ENCODE measurements around the gene CMIP. TPM values are rescaled to one million over a fixed set of nuclear protein-coding genes. Genes with fewer than 3 reads are reported as not detected.
A peak's percentile ranks its signal among the peaks of the same experiment; 100 is the strongest.

Gene CMIP
- total RNA-seq, 4 donors from 2014 or later = 14.5 to 24.6 (median 21.0) TPM

DNA sequence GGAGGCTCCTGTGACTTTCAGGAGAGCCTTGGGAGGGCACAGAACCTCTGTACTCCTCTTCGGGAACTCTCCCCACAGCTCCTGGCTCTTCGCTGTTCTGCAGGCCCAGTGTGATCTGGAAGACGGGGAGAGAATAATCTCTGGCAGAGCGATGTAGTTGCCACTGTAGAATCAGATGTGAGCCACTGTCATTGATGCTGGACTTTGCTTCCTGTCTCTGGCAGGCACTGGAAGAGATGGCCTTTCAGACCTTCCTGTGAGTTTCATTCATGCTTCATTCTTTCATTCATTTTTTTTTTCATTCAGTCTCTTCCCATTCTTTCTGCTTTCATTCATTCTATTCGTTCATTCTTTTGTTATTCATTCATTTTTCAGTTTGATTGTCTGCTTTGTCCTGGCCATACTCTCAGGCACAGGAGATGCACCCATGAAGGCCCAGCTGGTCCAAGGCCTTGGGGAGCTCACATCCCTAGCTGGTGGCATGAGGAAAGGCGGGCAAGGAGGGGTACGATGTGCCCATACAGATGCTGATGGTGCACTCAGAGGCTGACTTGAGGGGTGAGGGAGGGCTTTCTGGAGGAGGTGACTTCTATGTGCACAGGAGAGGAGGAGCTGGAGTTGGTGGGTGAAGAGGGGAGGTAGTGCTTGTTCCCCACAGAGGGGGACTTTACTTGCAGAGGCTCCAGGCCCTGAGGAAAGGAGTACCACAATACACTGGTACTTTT lies 44.2 kb downstream of the CMIP start:
- Histone ChIP-seq H3K36me3 (no peaks in the 10 kb centered on the region), H3K4me1 (peaks cover 19 to 77% (median 63%) of the 10 kb centered on the region in 4 donors), H3K27ac (replicated peaks in 1 of 4) (no peak overlapping the region), H3K27me3 (no peaks in the 10 kb centered on the region), H3K4me3 (no peak overlapping the region), H3K9me3 (no peaks in the 10 kb centered on the region)
- no peak for DNase-seq (ENCODE audit: extremely low spot score)
- TF ChIP-seq POLR2AphosphoS5 (IDR thresholded peaks at IDR 0.05) = no peak
- no peak for TF ChIP-seq EP300 (IDR thresholded peaks at IDR 0.05)
- no peak for TF ChIP-seq POLR2A (IDR thresholded peaks at IDR 0.05; ENCODE audit: low read depth)
- TF ChIP-seq, protein P1, sequence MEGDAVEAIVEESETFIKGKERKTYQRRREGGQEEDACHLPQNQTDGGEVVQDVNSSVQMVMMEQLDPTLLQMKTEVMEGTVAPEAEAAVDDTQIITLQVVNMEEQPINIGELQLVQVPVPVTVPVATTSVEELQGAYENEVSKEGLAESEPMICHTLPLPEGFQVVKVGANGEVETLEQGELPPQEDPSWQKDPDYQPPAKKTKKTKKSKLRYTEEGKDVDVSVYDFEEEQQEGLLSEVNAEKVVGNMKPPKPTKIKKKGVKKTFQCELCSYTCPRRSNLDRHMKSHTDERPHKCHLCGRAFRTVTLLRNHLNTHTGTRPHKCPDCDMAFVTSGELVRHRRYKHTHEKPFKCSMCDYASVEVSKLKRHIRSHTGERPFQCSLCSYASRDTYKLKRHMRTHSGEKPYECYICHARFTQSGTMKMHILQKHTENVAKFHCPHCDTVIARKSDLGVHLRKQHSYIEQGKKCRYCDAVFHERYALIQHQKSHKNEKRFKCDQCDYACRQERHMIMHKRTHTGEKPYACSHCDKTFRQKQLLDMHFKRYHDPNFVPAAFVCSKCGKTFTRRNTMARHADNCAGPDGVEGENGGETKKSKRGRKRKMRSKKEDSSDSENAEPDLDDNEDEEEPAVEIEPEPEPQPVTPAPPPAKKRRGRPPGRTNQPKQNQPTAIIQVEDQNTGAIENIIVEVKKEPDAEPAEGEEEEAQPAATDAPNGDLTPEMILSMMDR (IDR thresholded peaks at IDR 0.05) = no peak
- WGBS = 89% methylated on average over 7 of the region's 7 CpGs
- intact Hi-C loops (cut with DNase I) = loop anchor here (10.0 kb wide), 1 partner anchor 86 kb away; no protein-coding TSS in a partner anchor

DNA sequence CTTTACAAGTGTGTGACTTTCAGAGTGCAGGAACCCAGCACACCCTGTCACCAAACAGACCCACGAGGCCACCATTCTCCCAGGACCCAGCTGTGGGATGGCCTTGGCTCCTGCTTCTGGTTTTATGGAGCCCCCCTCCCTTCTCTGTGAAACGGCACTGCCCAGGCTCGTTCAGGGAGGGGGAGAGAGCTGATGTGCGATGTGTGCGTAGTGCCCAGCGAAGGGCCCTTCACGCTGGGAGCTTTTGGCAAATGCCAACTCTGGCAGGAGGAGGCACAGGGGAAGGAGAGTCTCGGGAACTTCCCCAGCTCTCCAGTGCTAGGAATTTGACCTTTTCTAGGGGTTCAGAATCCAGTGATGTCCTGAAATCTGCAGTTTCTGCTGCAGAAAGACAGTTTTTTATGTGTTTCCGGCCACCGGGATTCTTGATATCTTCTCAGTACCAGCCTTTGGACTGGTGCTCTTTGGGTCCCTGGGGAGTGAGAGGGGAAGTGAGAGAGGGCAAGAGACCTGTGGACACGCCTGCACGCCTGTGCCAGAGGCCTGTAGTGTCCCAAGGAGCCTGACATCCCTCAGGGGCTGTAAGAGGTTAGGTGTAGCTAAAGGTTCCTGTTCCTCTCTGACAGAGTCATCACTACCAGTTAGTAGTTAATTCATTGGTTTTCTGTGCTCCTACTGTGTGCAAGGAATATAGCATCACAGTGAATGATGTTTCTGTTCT lies 45.1 kb downstream of the CMIP start:
- TF ChIP-seq POLR2A (IDR thresholded peaks at IDR 0.05; ENCODE audit: low read depth) (no peak), EP300 (IDR thresholded peaks at IDR 0.05) (no peak), POLR2AphosphoS5 (IDR thresholded peaks at IDR 0.05) (no peak)
- TF ChIP-seq, protein P1 (IDR thresholded peaks at IDR 0.05) = no peak
- 82% methylated on average over 12 of the region's 12 CpGs for WGBS
- peaks cover 27 to 78% (median 66%) of the 10 kb centered on the region in 4 donors for H3K4me1 ChIP-seq

DNA sequence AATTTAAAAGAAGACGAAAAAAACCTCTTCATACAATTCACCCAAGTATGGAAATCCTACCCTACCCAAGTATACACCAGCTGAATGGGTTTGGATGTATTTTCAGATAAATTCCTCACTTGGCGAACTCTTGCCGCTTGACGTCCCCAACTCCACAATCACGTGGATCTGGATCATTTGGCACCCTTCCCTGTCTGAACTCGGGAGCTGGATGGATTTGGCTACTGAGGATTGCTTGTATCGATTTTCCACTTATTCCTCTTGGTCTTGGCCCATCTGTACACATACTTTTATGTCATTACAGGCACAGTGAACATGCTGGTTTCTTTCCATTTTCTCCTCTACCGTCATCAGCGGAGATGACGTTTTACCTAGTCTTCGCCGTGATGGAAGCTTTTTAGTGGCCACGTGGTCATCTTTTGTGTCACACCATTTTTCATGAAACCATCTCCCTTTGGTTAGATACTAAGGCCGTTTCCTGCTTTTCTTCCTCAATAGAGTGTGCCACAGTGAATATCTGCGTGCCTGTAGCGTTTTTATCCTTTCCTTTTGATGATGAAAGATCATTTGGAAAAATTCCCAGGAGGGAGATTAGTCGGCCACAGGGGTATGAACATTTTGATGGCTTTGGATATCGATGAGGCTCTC lies 47.1 kb downstream of the CMIP start:
- 77% methylated on average over 18 of the region's 18 CpGs for WGBS
- TF ChIP-seq POLR2AphosphoS5 (IDR thresholded peaks at IDR 0.05) = no peak
- TF ChIP-seq EP300 (IDR thresholded peaks at IDR 0.05) = no peak
- TF ChIP-seq, protein P1 (IDR thresholded peaks at IDR 0.05) = no peak
- no peak for TF ChIP-seq POLR2A (IDR thresholded peaks at IDR 0.05; ENCODE audit: low read depth)
- Histone ChIP-seq H3K36me3 (no peaks in the 10 kb centered on the region), H3K27me3 (no peaks in the 10 kb centered on the region), H3K9me3 (no peaks in the 10 kb centered on the region), H3K4me1 (peaks cover 39 to 82% (median 68%) of the 10 kb centered on the region in 4 donors), H3K4me3 (no peak overlapping the region), H3K27ac (replicated peaks in 1 of 4) (peak overlapping the region; percentile 23 to 57 (median 56))
- intact Hi-C loops (cut with DNase I) = no loop called here
- no peak for DNase-seq (ENCODE audit: extremely low spot score)

More for the DNA sequence above, 45.1 kb downstream of the CMIP start:
- no peak for DNase-seq (ENCODE audit: extremely low spot score)
- H3K4me3 ChIP-seq = no peak overlapping the region
- H3K9me3 ChIP-seq = no peaks in the 10 kb centered on the region
- H3K27ac ChIP-seq (replicated peaks in 1 of 4) = no peak overlapping the region
- intact Hi-C loops (cut with DNase I) = loop anchor here (10.0 kb wide), 1 partner anchor 85 kb away; no protein-coding TSS in a partner anchor
- no peaks in the 10 kb centered on the region for H3K36me3 ChIP-seq
- no peaks in the 10 kb centered on the region for H3K27me3 ChIP-seq

DNA sequence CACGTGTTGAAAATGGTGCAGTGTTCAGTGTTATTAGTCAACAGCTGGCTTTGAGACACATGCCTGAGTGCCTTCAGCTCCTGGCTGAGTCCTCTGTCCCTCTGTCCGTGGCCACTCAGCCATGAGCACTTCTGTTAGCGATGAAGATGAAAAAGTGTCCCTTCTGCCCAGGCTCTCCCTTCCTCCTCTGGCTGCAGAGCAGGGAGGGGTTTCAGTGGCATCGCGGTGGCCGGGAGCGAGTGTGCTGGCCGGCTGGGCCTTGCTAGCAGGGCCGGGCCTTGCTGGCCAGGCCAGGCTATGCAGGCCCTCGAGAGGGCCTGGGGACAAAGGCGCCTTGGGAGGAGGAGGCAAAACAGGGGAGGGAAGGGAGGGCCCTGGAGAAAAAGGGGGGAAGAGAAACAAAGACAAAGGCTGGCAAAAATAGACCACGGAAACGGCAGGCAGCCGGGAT lies 47.7 kb downstream of the CMIP start:
- Histone ChIP-seq H3K27me3 (no peaks in the 10 kb centered on the region), H3K4me3 (no peak overlapping the region), H3K9me3 (no peaks in the 10 kb centered on the region), H3K36me3 (no peaks in the 10 kb centered on the region), H3K4me1 (peaks cover 40 to 80% (median 68%) of the 10 kb centered on the region in 4 donors), H3K27ac (replicated peaks in 1 of 4) (peak overlapping the region; percentile 23 to 57 (median 56))
- TF ChIP-seq POLR2AphosphoS5 (IDR thresholded peaks at IDR 0.05) (no peak), POLR2A (IDR thresholded peaks at IDR 0.05; ENCODE audit: low read depth) (no peak), EP300 (IDR thresholded peaks at IDR 0.05) (no peak)
- TF ChIP-seq, protein P1 (IDR thresholded peaks at IDR 0.05) = no peak
- intact Hi-C loops (cut with DNase I) = no loop called here
- 69% methylated on average over 14 of the region's 14 CpGs for WGBS
- DNase-seq (ENCODE audit: extremely low spot score) = no peak

All from esophagus muscularis mucosa (tissue), 4 donors.